22Rv1 (cell line): ENCODE data around the gene PLEKHA5.

Experiments
- ZFX ChIP-seq: fragments of 450-650 bp; IDR thresholded peaks from 2 replicates; pipeline ENCODE4 v1.6.1; 2017; ENCODE audit warnings: antibody characterized with exemption, borderline replicate concordance
- TF ChIP-seq, protein P1 (sequence below): fragments of 450-650 bp; IDR thresholded peaks from 2 replicates; pipeline ENCODE4 v1.5.1; 2017; ENCODE audit warnings: mild to moderate bottlenecking

DNA sequence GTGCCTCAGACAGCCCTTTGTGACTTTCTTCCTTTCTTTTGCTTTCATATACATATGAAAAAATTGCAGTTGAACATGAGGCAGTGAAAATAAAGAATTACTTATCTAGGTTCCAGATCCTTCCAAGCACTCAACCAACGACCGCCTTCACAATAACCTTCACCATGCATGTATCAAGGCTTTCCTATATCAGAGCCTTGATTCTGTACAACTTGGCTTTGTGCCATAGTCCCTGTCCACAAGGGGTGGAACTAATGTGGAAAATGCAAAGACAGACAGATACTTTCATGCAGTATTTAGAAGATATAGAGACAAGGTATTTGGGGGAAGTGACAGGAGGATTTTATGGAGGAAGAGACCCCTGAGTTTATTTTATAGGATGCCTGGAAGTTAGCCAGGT lies 48.6 kb upstream of the PLEKHA5 start:
- TF ChIP-seq, protein P1, sequence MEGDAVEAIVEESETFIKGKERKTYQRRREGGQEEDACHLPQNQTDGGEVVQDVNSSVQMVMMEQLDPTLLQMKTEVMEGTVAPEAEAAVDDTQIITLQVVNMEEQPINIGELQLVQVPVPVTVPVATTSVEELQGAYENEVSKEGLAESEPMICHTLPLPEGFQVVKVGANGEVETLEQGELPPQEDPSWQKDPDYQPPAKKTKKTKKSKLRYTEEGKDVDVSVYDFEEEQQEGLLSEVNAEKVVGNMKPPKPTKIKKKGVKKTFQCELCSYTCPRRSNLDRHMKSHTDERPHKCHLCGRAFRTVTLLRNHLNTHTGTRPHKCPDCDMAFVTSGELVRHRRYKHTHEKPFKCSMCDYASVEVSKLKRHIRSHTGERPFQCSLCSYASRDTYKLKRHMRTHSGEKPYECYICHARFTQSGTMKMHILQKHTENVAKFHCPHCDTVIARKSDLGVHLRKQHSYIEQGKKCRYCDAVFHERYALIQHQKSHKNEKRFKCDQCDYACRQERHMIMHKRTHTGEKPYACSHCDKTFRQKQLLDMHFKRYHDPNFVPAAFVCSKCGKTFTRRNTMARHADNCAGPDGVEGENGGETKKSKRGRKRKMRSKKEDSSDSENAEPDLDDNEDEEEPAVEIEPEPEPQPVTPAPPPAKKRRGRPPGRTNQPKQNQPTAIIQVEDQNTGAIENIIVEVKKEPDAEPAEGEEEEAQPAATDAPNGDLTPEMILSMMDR: no peak
- TF ChIP-seq ZFX: no peak
